ENCODE results near the gene OR1I1. TPM values are rescaled to one million over a fixed set of nuclear protein-coding genes. Genes with fewer than 3 reads are reported as not detected.

OR1I1 gene
- total RNA-seq, 1 experiment from 2014 or later = not detected

- no peaks in the 10 kb centered on the region; a peak in 2 of 5 replicates for H3K9me3 Mint-ChIP-seq
- no peak overlapping the region for H3K27ac Mint-ChIP-seq
- Histone ChIP-seq H2BK12ac (ENCODE audit: insufficient read length, low read depth, low read length) (no peak overlapping the region), H4K91ac (ENCODE audit: insufficient read length, low read depth, low read length) (no peak overlapping the region), H4K20me1 (ENCODE audit: control insufficient read depth, insufficient read depth, insufficient read length) (no peaks in the 10 kb centered on the region), H2AFZ (ENCODE audit: low read length) (no peak overlapping the region), H4K5ac (ENCODE audit: insufficient read length, low read depth, low read length) (no peak overlapping the region), H4K8ac (replicated peaks; ENCODE audit: insufficient read length, low read depth, low read length) (no peak overlapping the region), H3K23ac (ENCODE audit: insufficient read length, low read depth, low read length) (no peak overlapping the region), H3K14ac (ENCODE audit: insufficient read depth, low read length) (no peak overlapping the region), H3K27ac (ENCODE audit: insufficient read length, low read depth, low read length) (no peak overlapping the region), H3K4me2 (ENCODE audit: insufficient read depth, insufficient read length, low read length) (no peak overlapping the region), H3K27me3 (ENCODE audit: insufficient read depth, low read length) (no peaks in the 10 kb centered on the region), H3K79me1 (ENCODE audit: insufficient read depth, low read depth, low read length, poor library complexity, severe bottlenecking) (peaks cover 3% of the 10 kb centered on the region), H3K4me1 (ENCODE audit: insufficient read depth, low read length) (no peaks in the 10 kb centered on the region), H3K79me2 (ENCODE audit: insufficient read depth, low read length) (no peaks in the 10 kb centered on the region; the same call in 1 of the 2 replicates), H2BK5ac (ENCODE audit: insufficient read length, low read length) (no peak overlapping the region), H2BK20ac (ENCODE audit: low read depth, low read length, poor library complexity, severe bottlenecking) (no peak overlapping the region), H2BK15ac (ENCODE audit: low read depth, low read length) (no peak overlapping the region), H2BK120ac (ENCODE audit: low read depth, low read length, poor library complexity, severe bottlenecking) (no peak overlapping the region), H2AK5ac (ENCODE audit: insufficient read length, low read length) (no peak overlapping the region), H3T11ph (ENCODE audit: low read length) (no peak overlapping the region), H3K23me2 (ENCODE audit: insufficient read length, low read depth, low read length, poor library complexity, severe bottlenecking) (peaks cover 7% of the 10 kb centered on the region), H3K4ac (ENCODE audit: low read depth, low read length) (no peak overlapping the region), H3K9ac (ENCODE audit: extremely low read depth, insufficient read length, low read length) (no peak overlapping the region), H3K18ac (ENCODE audit: insufficient read length, low read depth, low read length) (no peak overlapping the region), H3K56ac (ENCODE audit: insufficient read length, low read depth, low read length) (no peak overlapping the region), H3K9me3 (ENCODE audit: control insufficient read depth, low read depth, low read length) (no peaks in the 10 kb centered on the region)
- peaks cover 37 to 53% (median 47%) of the 10 kb centered on the region in 3 experiments; a peak in 6 of 7 replicates for H3K36me3 Mint-ChIP-seq (ENCODE audit: insufficient read depth in 1 of 3, low read depth in 3 of 3)
- no peak for DNase-seq
- H3K4me1 Mint-ChIP-seq = peaks cover 7% of the 10 kb centered on the region in 2 experiments
- no peaks in the 10 kb centered on the region; the same call in 1 of the 2 replicates for H3K27me3 Mint-ChIP-seq (ENCODE audit: low read depth)
- TF ChIP-seq CTCF (conservative IDR thresholded peaks at IDR 0.05) = no peak
- peak overlapping the region; percentile 95 to 96; a peak in 3 of 5 replicates for H3K4me3 Mint-ChIP-seq
- no CpG with 5 or more reads among the region's 22 CpGs for WGBS (ENCODE audit: extremely low coverage, insufficient read length, low lambda C conversion rate)
These were observed 41.2 kb downstream of the OR1I1 start for GRCh38 chr19:15123031-15123890.
